GM11168 (cell line): Measurements from ENCODE around the gene MCL1.
"Not testable (repeated sequence)": the region's sequence is repeated elsewhere in the genome, so short reads cannot be mapped to it uniquely, and the experiment has no call there.

Experiments used
- in situ Hi-C: fragments of 300-500 bp; cut with MboI; formaldehyde crosslinking; loops from one replicate; pipeline ENCODE4 v1.12.0; 2022; ENCODE audit warnings: low sequenced_read_pairs; ENCODE audit not compliant: unreplicated experiment

The MCL1 gene

GRCh38 chr1:150603711-150604110, 24.3 kb upstream of the MCL1 start:
- in situ Hi-C loops: no loop called here

DNA sequence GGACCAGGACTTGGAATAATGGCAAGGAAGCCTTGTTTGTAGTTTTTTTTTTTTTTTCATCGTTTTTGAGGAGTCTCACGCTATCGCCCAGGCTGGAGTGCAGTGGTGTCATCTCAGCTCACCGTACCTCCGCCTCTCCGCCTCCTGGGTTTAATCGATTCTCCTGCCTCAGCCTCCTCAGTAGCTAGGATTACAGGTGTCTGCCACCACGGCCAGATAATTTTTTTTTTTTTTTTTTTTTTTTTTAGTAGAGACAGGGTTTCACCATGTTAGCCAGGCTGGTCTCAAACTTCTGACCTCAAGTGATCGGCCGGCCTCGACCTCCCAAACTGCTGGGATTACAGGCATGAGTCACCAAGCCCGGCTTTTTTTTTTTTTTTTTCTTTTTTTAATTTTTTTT, 23.0 kb upstream of the MCL1 start:
- in situ Hi-C loops: not testable (repeated sequence)

GRCh38 chr1:150601540-150601939, 22.1 kb upstream of the MCL1 start:
- in situ Hi-C loops: no loop called here

- in situ Hi-C loops: not testable (repeated sequence)
Measured at GRCh38 chr1:150598346-150598745, 18.9 kb upstream of the MCL1 start.

- in situ Hi-C loops: no loop called here
Measured at GRCh38 chr1:150596976-150597375, 17.6 kb upstream of the MCL1 start.

DNA sequence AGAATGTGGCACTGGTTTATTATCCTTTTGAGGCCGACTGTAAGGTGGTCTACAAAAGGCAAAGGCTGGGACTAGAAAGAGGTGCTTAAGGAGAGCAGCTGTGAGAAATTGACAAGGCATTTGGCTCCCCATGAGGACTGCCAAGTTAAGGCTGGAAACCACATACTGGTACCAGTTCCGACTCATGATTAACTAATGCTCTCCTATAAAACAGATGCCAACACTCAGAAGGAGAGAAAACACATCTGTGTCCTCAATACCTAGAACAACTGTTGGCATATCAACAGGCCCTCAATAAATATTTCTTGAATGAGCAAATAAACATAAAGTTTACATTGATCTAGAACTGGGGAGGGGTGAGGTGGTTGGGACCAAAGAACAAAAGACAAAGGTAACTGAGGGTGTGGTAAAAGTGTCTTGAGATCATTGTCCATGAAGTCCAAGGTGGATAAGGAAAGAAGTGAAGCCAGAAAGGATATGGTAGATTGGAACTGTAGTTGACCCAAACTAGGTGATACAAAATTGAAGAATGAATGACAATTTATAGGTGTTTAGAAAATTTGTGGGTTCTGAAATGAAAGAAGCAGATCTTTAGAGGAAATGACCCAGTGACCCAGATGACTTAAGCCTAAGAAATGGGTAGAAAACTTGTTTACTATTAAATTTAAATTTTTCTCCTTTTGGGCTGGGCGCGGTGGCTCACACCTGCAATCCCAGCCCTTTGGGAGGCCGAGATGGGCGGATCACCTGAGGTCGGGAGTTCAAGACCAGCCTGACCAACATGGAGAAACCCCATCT, 16.9 kb upstream of the MCL1 start:
- in situ Hi-C loops: no loop called here

- in situ Hi-C loops: no loop called here
Measured at GRCh38 chr1:150582371-150582770, 3.0 kb upstream of the MCL1 start.

DNA sequence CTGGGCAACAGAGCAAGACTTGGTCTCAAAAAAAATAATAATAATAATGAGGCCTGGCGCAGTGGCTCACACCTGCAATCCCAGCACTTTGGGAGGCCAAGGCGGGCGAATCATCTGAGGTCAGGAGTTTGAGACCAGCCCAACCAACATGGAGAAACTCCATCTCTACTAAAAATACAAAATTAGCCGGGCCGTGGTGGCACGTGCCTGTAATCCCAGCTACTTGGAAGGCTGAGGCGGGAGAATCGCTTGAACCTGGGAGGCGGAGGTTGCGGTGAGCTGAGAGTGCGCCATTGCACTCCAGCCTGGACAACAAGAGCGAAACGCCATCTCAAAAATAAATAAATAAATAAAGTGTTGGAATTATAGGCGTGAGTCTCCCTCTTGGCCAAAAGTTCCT, 2.6 kb upstream of the MCL1 start:
- in situ Hi-C loops: not testable (repeated sequence)

GRCh38 chr1:150581437-150581836, 2.0 kb upstream of the MCL1 start:
- in situ Hi-C loops: not testable (repeated sequence)

DNA sequence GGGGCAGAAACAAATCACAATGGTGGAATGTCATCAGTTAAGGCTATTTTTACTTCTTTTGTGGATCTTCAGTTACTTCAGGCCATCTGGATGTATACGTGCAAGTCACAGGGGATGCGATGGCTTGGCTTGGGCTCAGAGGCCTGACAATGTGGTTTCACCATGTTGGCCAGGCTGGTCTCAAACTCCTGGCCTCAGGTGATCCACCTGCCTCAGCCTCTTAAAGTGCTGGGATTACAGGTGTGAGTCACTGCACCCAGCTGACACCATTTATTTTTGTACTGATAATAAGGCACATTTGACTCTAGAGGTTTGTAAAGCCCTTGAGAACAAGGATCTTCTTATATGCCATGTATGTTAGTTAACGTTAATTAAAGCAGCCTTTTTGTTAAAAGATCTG, 1.6 kb upstream of the MCL1 start:
- in situ Hi-C loops: not testable (repeated sequence)

- in situ Hi-C loops: no loop called here
Measured at GRCh38 chr1:150579945-150580642, 684 bp upstream of the MCL1 start.

DNA sequence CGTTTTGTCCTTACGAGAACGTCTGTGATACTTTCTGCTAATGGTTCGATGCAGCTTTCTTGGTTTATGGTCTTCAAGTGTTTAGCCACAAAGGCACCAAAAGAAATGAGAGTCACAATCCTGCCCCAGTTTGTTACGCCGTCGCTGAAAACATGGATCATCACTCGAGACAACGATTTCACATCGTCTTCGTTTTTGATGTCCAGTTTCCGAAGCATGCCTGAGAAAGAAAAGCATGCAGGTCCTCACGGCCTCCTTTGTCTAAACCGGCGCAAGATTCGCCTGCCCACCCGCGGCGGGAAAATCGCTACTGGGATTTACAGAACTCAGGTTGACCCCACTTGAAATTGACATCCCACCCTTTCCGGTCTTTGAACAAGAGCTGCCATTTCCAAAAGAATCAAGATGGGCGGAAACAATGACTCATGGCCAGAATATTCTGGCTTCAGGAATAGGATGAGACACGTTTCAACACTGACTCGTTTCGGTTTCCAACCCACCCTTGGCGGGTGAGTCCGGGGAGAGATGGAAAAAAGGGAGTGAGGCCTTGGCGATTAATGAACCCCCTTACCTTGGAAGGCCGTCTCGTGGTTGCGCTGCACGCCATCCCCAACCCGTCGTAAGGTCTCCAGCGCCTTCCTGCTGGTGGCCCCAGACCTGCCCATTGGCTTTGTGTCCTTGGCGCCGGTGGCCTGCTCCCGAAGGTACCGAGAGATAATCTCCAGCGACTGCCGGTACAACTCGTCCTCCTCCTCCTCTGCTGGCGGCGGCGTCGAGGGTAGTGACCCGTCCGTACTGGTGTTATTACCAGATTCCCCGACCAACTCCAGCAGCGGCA, 919 bp downstream of the MCL1 start:
- in situ Hi-C loops: no loop called here

DNA sequence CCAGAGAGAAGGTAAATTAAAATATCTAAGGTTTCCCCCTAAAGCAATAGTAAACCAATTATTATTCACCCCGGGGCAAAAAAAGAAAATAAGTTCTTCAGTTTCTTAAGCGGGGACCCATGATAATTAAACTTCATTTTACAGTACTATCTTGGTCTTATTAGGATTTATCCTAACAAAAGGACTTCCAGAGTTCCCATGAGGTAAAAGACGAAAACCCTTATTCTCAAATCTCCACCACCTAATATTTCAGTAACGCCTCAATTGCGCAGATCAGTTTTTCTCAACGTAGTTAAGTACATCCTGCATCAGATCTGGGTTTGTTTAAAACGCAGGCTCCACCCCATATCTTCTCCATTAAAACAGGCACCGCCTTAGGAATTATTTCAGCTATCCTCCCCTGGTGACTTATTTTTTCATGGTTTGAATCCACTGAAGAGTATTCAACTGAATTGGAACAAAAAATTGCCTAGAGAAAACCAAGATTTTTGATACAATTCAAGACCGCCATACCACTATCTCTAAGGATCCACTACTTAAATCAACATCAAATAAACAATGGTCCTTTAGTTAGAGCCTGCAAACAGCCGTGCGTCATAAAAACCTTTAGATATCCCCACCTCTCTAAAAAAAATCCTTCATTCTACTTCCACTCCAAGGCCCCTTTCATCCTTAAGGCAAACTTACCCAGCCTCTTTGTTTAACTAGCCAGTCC, 1.7 kb downstream of the MCL1 start:
- in situ Hi-C loops: no loop called here

DNA sequence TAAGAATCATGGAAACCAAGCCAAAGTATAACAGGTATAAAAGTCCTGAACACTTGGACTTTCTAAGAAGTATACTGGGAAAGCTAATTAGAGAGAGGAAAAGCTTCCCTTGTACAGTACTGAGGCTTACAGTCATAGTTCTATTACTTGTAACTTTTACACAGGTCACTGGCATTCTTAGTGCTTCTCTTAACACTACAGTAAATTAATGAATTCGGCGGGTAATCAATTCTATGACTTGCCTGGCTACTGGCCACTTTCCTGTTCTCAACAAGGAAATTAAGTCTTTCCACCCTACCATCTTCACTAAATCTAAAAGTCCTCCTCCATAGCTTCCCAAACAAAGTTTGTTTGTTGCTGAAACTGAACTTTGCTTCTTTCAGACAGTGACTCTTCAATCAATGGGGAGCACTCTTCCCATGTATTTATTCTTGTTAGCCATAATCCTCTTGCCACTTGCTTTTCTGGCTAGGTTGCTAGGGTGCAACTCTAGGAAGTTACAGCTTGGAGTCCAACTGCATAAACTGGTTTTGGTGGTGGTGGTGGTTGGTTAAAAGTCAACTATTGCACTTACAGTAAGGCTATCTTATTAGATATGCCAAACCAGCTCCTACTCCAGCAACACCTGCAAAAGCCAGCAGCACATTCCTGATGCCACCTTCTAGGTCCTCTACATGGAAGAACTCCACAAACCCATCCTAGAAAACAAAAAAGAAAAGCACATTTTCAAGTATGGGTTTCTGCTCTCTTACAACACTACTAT, 2.4 kb downstream of the MCL1 start:
- in situ Hi-C loops: no loop called here

DNA sequence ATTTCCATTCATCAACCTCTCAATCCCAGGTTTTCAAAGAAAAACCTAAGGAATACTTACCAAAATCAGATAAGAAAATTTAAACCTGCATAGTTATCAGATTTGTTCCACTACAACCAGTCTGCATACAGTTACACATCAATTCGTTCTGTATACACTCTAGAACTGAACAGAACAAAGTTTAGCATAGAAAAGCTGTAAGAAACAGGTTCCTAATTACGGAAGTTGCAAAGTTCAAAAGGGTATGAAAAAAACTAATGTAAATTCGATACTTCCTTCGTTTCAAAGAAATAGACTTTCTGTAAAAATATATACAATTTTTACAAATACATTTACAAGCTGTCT, 3.1 kb downstream of the MCL1 start:
- in situ Hi-C loops: no loop called here

GRCh38 chr1:150575518-150576366, 3.7 kb downstream of the MCL1 start:
- in situ Hi-C loops: no loop called here

DNA sequence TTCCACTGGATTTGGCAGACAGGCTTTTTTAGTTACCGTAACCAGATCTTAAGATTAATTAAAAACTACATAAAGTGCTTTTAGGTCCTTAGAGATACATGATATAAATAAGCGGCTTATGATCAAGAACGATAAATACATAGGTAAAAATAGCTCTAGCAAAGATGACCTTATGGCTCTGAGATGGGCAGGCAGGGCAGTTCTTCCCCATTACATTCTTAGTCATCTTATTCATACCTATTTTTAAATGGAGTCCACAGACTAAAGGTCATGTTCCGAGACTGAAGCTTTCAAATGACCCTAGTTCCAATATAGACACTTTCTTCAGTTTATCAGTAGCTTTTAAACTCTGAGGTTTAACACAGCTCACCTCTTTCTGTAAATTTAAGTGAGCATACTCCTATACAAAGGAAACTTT, 4.3 kb downstream of the MCL1 start:
- in situ Hi-C loops: no loop called here

DNA sequence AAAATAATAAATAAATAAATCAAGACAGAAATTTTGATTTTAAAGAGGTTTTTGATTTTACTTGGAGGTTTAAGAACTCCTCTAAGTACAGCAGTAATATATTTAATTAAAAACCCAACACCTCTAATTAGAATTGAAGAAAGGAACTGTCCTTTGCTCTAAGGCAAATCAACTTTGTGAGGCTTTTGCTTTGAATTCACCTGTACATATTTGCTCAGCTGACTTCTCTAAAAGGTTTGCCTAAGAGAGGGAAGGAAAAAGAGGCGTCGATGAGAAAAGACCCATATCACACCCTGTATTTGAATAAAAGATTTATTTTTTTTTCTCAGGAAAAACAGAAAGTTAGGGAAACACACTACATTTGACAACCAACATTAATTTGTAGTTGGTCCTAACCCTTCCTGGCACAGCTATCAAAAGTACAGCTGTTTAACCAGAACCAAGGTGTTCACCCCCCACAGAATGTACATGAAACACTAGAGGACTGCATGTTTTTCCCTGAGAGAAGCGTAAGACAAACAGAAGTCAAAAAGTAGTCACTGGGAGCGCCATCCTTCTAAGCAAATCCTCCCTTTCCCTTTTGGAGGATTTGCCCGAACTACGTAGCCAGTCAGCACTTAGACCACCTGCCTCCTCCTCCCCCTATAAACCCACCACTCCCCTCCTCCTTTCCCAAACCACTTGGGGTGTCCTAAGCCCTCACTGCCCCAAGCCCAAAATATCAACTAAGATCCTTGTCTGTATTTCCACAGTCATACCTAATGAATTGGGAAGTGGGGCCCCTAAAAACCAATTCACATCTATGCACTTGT, 4.9 kb downstream of the MCL1 start:
- in situ Hi-C loops: no loop called here
